Ascending aorta (tissue), 2 donors: ENCODE results near the gene TJP1. TPM values are rescaled to one million over a fixed set of nuclear protein-coding genes. Genes with fewer than 3 reads are reported as not detected.

Source experiments
- DNase-seq, 2 donors: peaks; one replicate each; pipeline ENCODE4 v3.0.0-alpha.2; 2019; ENCODE audit warnings: low spot score in 2 of 2
- H3K27ac ChIP-seq, 2 donors: fragments of 200-600 bp; sonication (generic); one replicate each; pipeline ENCODE4 v1.5.1; 2016 to 2017; ENCODE audit warnings: mild to moderate bottlenecking in 1 of 2
- H3K27me3 ChIP-seq: fragments of 200-600 bp; sonication (generic); one replicate; pipeline ENCODE4 v1.5.1; 2017
- H3K36me3 ChIP-seq, 2 donors: fragments of 200-600 bp; sonication (generic); one replicate each; pipeline ENCODE4 v1.5.1; 2016
- H3K4me1 ChIP-seq, 2 donors: fragments of 200-600 bp; sonication (generic); one replicate each; pipeline ENCODE4 v1.5.1; 2016 to 2017; ENCODE audit warnings: mild to moderate bottlenecking in 1 of 2
- H3K4me3 ChIP-seq, 2 donors: fragments of 200-600 bp; sonication (generic); one replicate each; pipeline ENCODE4 v1.5.1; 2016 to 2017; ENCODE audit warnings: mild to moderate bottlenecking in 1 of 2
- H3K9me3 ChIP-seq, 2 donors: fragments of 200-600 bp; sonication (generic); one replicate each; pipeline ENCODE4 v1.5.1; 2016
- intact Hi-C: fragments of 100-400 bp; cut with DNase I; formaldehyde crosslinking; loops from one replicate; pipeline ENCODE4 v1.15.1; 2023
- total RNA-seq: library from RNA; depleted of rRNA; stranded (reverse); fragments of >200 nt; gene quantifications from one replicate; pipeline ENCODE4 v1.1.0, GENCODE V29; 2016
- TF ChIP-seq, protein P1 (sequence below), 3 experiments: fragments of 200-600 bp in 2 of 3; fragments of 450-650 bp in 1 of 3; sonication (generic) in 2 of 3; IDR thresholded peaks; one replicate each; pipeline ENCODE4 v1.5.1; 2016 to 2019; ENCODE audit warnings: antibody characterized with exemption in 3 of 3, mild to moderate bottlenecking in 1 of 3, moderate library complexity in 1 of 3

Gene TJP1
- total RNA-seq, 1 donor from 2014 or later, result 90.0 TPM

DNA sequence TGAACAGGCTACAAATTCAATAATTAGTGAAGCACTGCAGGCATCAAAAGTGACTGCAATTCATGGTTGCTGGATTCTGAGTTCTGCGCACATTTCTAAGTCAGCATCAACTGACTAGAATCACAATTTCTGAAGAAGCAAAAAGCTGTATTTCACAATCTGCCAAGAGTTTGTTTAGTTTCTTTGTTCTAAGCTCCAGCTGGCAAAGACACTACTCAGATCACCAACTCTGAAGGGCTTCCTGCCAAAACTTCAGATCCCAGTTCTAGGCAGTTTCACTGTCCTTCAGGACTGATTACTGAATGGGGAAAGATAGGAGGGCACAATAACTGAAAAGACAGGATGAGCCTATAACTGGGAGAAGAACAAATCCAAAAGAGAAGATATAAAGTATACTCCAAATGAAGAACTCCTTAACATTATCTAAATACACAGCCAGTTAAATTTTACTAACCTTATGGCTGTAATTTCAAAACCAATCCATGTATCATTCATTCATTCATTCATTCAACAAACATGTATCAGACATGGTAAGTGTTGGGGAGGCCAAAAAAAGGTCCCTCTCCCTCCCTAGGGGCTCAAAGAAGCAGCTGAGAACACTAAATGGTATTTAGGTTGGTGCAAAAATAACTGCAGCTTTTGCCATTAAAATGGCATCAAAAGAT, 17.1 kb downstream of the TJP1 start:
- TF ChIP-seq, protein P1, sequence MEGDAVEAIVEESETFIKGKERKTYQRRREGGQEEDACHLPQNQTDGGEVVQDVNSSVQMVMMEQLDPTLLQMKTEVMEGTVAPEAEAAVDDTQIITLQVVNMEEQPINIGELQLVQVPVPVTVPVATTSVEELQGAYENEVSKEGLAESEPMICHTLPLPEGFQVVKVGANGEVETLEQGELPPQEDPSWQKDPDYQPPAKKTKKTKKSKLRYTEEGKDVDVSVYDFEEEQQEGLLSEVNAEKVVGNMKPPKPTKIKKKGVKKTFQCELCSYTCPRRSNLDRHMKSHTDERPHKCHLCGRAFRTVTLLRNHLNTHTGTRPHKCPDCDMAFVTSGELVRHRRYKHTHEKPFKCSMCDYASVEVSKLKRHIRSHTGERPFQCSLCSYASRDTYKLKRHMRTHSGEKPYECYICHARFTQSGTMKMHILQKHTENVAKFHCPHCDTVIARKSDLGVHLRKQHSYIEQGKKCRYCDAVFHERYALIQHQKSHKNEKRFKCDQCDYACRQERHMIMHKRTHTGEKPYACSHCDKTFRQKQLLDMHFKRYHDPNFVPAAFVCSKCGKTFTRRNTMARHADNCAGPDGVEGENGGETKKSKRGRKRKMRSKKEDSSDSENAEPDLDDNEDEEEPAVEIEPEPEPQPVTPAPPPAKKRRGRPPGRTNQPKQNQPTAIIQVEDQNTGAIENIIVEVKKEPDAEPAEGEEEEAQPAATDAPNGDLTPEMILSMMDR (IDR thresholded peaks at IDR 0.05), result no peak
- Histone ChIP-seq H3K27ac (no peak overlapping the region), H3K27me3 (no peaks in the 10 kb centered on the region)

DNA sequence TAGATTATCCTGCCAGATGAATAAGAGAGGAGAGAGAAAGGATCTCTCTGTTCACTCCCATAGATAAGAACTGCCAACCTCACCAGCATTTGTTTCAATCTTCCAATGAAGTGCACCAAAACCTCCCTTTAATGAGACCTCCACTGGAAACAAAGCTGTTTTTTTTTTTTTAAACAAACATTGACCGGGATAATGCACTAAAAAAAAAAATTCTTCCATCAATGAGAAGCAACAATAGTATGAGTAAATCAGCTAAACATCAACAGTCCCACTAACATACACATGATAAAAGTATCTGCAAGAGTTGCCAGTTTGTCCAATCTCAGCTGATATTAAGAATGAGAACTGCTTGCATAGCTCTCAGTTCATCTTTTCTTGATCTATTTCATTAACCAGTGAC, 19.9 kb downstream of the TJP1 start:
- intact Hi-C loops, result no loop called here

More for the DNA sequence above, 17.1 kb downstream of the TJP1 start:
- H3K4me3 ChIP-seq, result no peak overlapping the region
- H3K4me1 ChIP-seq, result peaks cover 0 to 2% of the 10 kb centered on the region in 2 donors
- H3K36me3 ChIP-seq, result no peaks in the 10 kb centered on the region
- H3K9me3 ChIP-seq, result no peaks in the 10 kb centered on the region
- intact Hi-C loops, result no loop called here
- no peak for DNase-seq

DNA sequence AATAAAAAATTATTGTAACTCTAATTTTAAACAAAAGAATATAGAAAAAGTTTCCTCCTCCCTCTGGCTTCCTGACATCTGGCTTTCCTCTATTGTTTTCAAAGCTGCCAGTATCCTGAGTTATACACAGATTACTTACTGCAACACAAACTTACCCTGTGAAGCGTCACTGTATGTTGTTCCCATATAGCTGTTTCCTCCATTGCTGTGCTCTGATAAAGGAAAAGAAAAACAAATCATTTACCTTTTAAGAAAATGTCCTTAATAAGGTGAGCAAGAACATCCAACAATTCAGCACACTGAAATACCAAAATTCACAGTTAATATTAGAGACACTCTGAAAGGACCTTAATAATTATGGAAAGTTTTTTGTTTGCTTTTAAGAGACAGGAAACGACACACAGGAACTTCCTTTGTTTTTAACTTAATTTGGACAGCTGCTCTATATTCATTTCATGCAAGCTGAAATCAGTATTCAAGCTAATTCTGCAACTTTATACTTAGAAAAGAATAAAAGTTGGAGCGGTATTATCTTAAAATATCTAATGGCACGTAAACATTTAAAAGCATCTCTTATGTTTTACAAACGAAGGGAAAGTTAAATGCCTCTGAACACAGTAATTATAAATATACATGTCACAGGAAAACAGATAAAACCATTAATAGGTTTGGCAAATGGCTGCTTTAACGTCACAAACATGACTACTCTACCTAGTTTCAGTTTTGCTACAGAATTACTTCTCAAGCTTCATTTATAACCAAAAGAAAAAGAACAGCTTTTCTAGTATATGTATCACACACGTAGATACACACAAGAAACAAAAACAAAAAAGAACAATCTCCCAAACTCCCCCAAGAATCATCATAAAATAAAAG, 21.5 kb downstream of the TJP1 start:
- H3K27ac ChIP-seq, result no peak overlapping the region
- no peak for DNase-seq
- peaks cover 0 to 3% of the 10 kb centered on the region in 2 donors for H3K36me3 ChIP-seq
- H3K4me3 ChIP-seq, result no peak overlapping the region
- TF ChIP-seq, protein P1 (IDR thresholded peaks at IDR 0.05), result no peak
- H3K27me3 ChIP-seq, result no peaks in the 10 kb centered on the region
- no peaks in the 10 kb centered on the region for H3K9me3 ChIP-seq
- H3K4me1 ChIP-seq, result no peaks in the 10 kb centered on the region
- intact Hi-C loops, result no loop called here

More for the DNA sequence above, 19.9 kb downstream of the TJP1 start:
- DNase-seq, result no peak
- TF ChIP-seq, protein P1 (IDR thresholded peaks at IDR 0.05), result no peak
- H3K36me3 ChIP-seq, result no peaks in the 10 kb centered on the region
- H3K4me1 ChIP-seq, result peaks cover 0 to 2% of the 10 kb centered on the region in 2 donors
- no peaks in the 10 kb centered on the region for H3K27me3 ChIP-seq
- no peak overlapping the region for H3K27ac ChIP-seq
- no peak overlapping the region for H3K4me3 ChIP-seq
- H3K9me3 ChIP-seq, result no peaks in the 10 kb centered on the region

DNA sequence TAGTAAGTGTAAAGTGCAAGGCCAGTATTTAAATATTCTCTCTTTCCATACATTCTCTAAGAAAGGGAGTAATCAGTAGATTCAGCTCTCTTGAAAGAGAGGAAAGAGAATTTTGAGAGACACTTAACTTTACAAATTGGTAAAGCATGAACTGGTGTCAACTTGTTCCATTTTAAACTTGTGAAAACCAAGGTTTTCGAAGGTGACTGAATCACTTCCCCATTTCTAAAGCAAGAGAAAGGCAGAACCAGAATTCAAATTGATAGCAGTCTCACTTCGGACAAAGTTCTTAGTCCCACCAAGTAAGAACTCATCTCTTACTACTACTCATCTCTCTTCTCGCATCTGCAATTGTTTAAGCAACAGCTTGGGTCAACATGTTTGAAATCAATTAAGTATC, 22.4 kb downstream of the TJP1 start:
- Histone ChIP-seq H3K9me3 (no peaks in the 10 kb centered on the region), H3K27ac (no peak overlapping the region), H3K36me3 (peaks cover 0 to 3% of the 10 kb centered on the region in 2 donors), H3K4me1 (no peaks in the 10 kb centered on the region), H3K4me3 (no peak overlapping the region), H3K27me3 (no peaks in the 10 kb centered on the region)
- intact Hi-C loops, result no loop called here
- TF ChIP-seq, protein P1 (IDR thresholded peaks at IDR 0.05), result no peak
- DNase-seq, result no peak

DNA sequence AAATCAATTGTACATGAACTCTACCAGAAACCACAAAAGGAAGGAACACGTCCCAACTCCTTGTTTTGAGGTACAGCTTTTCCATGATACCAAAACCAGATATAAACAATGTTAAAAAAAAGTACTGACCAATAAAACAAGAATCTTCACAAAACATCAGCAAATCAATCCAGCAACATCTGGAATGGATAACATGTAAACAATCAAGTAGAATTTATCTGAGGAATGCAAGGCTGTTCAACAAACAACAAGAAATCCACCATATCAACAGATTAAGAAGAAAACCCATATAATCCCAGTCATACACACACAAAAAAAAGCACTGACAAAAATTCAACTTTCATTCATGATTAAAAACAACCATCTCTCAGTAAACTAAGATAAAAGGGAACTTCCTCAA, 26.7 kb downstream of the TJP1 start:
- no peaks in the 10 kb centered on the region for H3K4me1 ChIP-seq
- no peak for DNase-seq
- intact Hi-C loops, result no loop called here
- no peaks in the 10 kb centered on the region for H3K27me3 ChIP-seq
- no peak overlapping the region for H3K4me3 ChIP-seq
- H3K36me3 ChIP-seq, result peaks cover 0 to 7% of the 10 kb centered on the region in 2 donors
- TF ChIP-seq, protein P1 (IDR thresholded peaks at IDR 0.05), result no peak
- no peaks in the 10 kb centered on the region for H3K9me3 ChIP-seq
- no peak overlapping the region for H3K27ac ChIP-seq
